ENCODE measurements around the gene OR7C1.
"Not testable (repeated sequence)": the region's sequence is repeated elsewhere in the genome, so short reads cannot be mapped to it uniquely, and the experiment has no call there.

OR7C1 gene

GRCh38 chr19:14785102-14785793 is 49.7 kb downstream of the OR7C1 start:
- DNase-seq (ENCODE audit: low read depth in 1 of 2, low spot score in 1 of 2), result not testable (repeated sequence)

GRCh38 chr19:14784730-14785101 is 50.3 kb downstream of the OR7C1 start:
- DNase-seq (ENCODE audit: low read depth in 1 of 2, low spot score in 1 of 2), result not testable (repeated sequence)

GRCh38 chr19:14783410-14783998 is 51.5 kb downstream of the OR7C1 start:
- not testable (repeated sequence) for DNase-seq (ENCODE audit: low read depth in 1 of 2, low spot score in 1 of 2)

- no peak for DNase-seq (ENCODE audit: low read depth in 1 of 2, low spot score in 1 of 2)
Observed at GRCh38 chr19:14782626-14783409, 52.2 kb downstream of the OR7C1 start.

GRCh38 chr19:14781713-14782536 is 53.1 kb downstream of the OR7C1 start:
- DNase-seq (ENCODE audit: low read depth in 1 of 2, low spot score in 1 of 2), result not testable (repeated sequence)

- DNase-seq (ENCODE audit: low read depth in 1 of 2, low spot score in 1 of 2), result not testable (repeated sequence)
Observed at GRCh38 chr19:14780622-14781225, 54.3 kb downstream of the OR7C1 start.

- DNase-seq (ENCODE audit: low read depth in 1 of 2, low spot score in 1 of 2), result no peak
Observed at GRCh38 chr19:14779151-14779550, 55.8 kb downstream of the OR7C1 start.

GRCh38 chr19:14778110-14778845 is 56.7 kb downstream of the OR7C1 start, which contains the start of gene ADGRE2:
Gene ADGRE2, minus strand, starts transcription at chr19:14778560. Its CDS starts 1,804 bp downstream, at chr19:14776756.
- not testable (repeated sequence) for DNase-seq (ENCODE audit: low read depth in 1 of 2, low spot score in 1 of 2)

- not testable (repeated sequence) for DNase-seq (ENCODE audit: low read depth in 1 of 2, low spot score in 1 of 2)
Observed at GRCh38 chr19:14777645-14778044, 57.3 kb downstream of the OR7C1 start.

- DNase-seq (ENCODE audit: low read depth in 1 of 2, low spot score in 1 of 2), result no peak
Observed at GRCh38 chr19:14775869-14776586, 59.0 kb downstream of the OR7C1 start.

- not testable (repeated sequence) for DNase-seq (ENCODE audit: low read depth in 1 of 2, low spot score in 1 of 2)
Observed at GRCh38 chr19:14775326-14775725, 59.7 kb downstream of the OR7C1 start.

GRCh38 chr19:14774373-14774772 is 60.6 kb downstream of the OR7C1 start:
- DNase-seq (ENCODE audit: low read depth in 1 of 2, low spot score in 1 of 2), result no peak

- not testable (repeated sequence) for DNase-seq (ENCODE audit: low read depth in 1 of 2, low spot score in 1 of 2)
Observed at GRCh38 chr19:14773722-14774121, 61.3 kb downstream of the OR7C1 start.

GRCh38 chr19:14772995-14773394 is 62.0 kb downstream of the OR7C1 start:
- DNase-seq (ENCODE audit: low read depth in 1 of 2, low spot score in 1 of 2), result no peak

- DNase-seq (ENCODE audit: low read depth in 1 of 2, low spot score in 1 of 2), result no peak
Observed at GRCh38 chr19:14772467-14772866, 62.5 kb downstream of the OR7C1 start.

GRCh38 chr19:14770944-14771839 is 63.8 kb downstream of the OR7C1 start:
- DNase-seq (ENCODE audit: low read depth in 1 of 2, low spot score in 1 of 2), result no peak

- no peak for DNase-seq (ENCODE audit: low read depth in 1 of 2, low spot score in 1 of 2)
Observed at GRCh38 chr19:14770136-14770535, 64.8 kb downstream of the OR7C1 start.

GRCh38 chr19:14769201-14769600 is 65.8 kb downstream of the OR7C1 start:
- no peak for DNase-seq (ENCODE audit: low read depth in 1 of 2, low spot score in 1 of 2)
